ENCODE data around the gene PRDX6. TPM values are rescaled to one million over a fixed set of nuclear protein-coding genes. Genes with fewer than 3 reads are reported as not detected.

Gene PRDX6
- total and polyA plus RNA-seq, 2 donors (not counting 1 experiment from before 2014, with no cell fraction given) = 51.6 to 85.2 TPM

GRCh38 chr1:173505391-173505790 lies 28.3 kb downstream of the PRDX6 start:
- no peaks in the 10 kb centered on the region for H3K36me3 ChIP-seq (replicated peaks in 1 of 2; ENCODE audit: control extremely low read depth in 1 of 2, control insufficient read depth in 1 of 2, extremely low read depth in 1 of 2, insufficient read depth in 2 of 2, low read length in 1 of 2)
- Mint-ChIP-seq H3K27ac (no peak overlapping the region), H3K4me1 (no peaks in the 10 kb centered on the region), H3K27me3 (no peaks in the 10 kb centered on the region), H3K9me3 (ENCODE audit: insufficient read depth) (no peaks in the 10 kb centered on the region), H3K4me3 (no peak overlapping the region)
- TF ChIP-seq EZH2 (IDR thresholded peaks at IDR 0.05; ENCODE audit: borderline replicate concordance, insufficient read depth, low read depth, low read length, poor library complexity, severe bottlenecking) (no peak), CTCF (IDR thresholded peaks at IDR 0.05) (no peak)
- CTCF ChIA-PET = interaction anchor here (0.8 kb wide), 1 partner anchor 76 kb away, joined by 3 read pairs; no protein-coding TSS in a partner anchor
- H3K4me2 ChIP-seq (replicated peaks; ENCODE audit: low read depth, low read length, poor library complexity, severe bottlenecking) = no peak overlapping the region
- H3K27me3 ChIP-seq (replicated peaks in 1 of 4; ENCODE audit: control extremely low read depth in 1 of 4, control insufficient read depth in 3 of 4, insufficient read depth in 4 of 4, low read length in 3 of 4) = no peaks in the 10 kb centered on the region
- intact Hi-C loops (cut with micrococcal nuclease) = no loop called here
- H3K4me3 ChIP-seq (ENCODE audit: control extremely low read depth in 1 of 5, extremely low read depth in 1 of 5, insufficient read depth in 1 of 5, low read depth in 2 of 5, low read length in 4 of 5) = no peak overlapping the region
- no peaks in the 10 kb centered on the region for H4K20me1 ChIP-seq (ENCODE audit: control insufficient read depth, insufficient read depth, low read length, poor library complexity, severe bottlenecking)
- POLR2A ChIA-PET = no interaction called here
- DNase-seq = no peak
- H3K9ac ChIP-seq (ENCODE audit: low read length) = no peak overlapping the region
- no peak overlapping the region for H3K27ac ChIP-seq (ENCODE audit: low read length in 2 of 2)
- H3K79me2 ChIP-seq (ENCODE audit: control insufficient read depth, insufficient read depth, low read length) = no peaks in the 10 kb centered on the region
- no peak overlapping the region for H2AFZ ChIP-seq (ENCODE audit: insufficient read depth, low read depth, low read length, poor library complexity, severe bottlenecking)
- no peak for ATAC-seq (ENCODE audit: low read depth)
- H3K9me3 ChIP-seq (ENCODE audit: control extremely low read depth in 1 of 3, control insufficient read depth in 2 of 3, insufficient read depth in 1 of 3, low read length in 2 of 3) = no peaks in the 10 kb centered on the region
- H3K4me1 ChIP-seq (ENCODE audit: control insufficient read depth in 2 of 2, insufficient read depth in 2 of 2, low read length in 2 of 2) = no peaks in the 10 kb centered on the region

GRCh38 chr1:173506437-173506836 lies 29.3 kb downstream of the PRDX6 start:
- CTCF ChIA-PET = interaction anchor here (0.6 to 0.8 kb wide), 2 partner anchors 77 to 1818 kb away, joined by 3 read pairs; no protein-coding TSS in a partner anchor
- H3K36me3 ChIP-seq (replicated peaks in 1 of 2; ENCODE audit: control extremely low read depth in 1 of 2, control insufficient read depth in 1 of 2, extremely low read depth in 1 of 2, insufficient read depth in 2 of 2, low read length in 1 of 2) = no peaks in the 10 kb centered on the region
- ATAC-seq (ENCODE audit: low read depth) (no peak), DNase-seq (no peak)
- no peak overlapping the region for H3K4me2 ChIP-seq (replicated peaks; ENCODE audit: low read depth, low read length, poor library complexity, severe bottlenecking)
- Mint-ChIP-seq H3K4me1 (no peaks in the 10 kb centered on the region), H3K27me3 (no peaks in the 10 kb centered on the region), H3K4me3 (no peak overlapping the region), H3K27ac (no peak overlapping the region), H3K9me3 (ENCODE audit: insufficient read depth) (no peaks in the 10 kb centered on the region)
- POLR2A ChIA-PET = no interaction called here
- no peaks in the 10 kb centered on the region for H3K9me3 ChIP-seq (ENCODE audit: control extremely low read depth in 1 of 3, control insufficient read depth in 2 of 3, insufficient read depth in 1 of 3, low read length in 2 of 3)
- H3K9ac ChIP-seq (ENCODE audit: low read length) = no peak overlapping the region
- TF ChIP-seq EZH2 (IDR thresholded peaks at IDR 0.05; ENCODE audit: borderline replicate concordance, insufficient read depth, low read depth, low read length, poor library complexity, severe bottlenecking) = no peak
- no peak for TF ChIP-seq CTCF (IDR thresholded peaks at IDR 0.05)
- H3K79me2 ChIP-seq (ENCODE audit: control insufficient read depth, insufficient read depth, low read length) = no peaks in the 10 kb centered on the region
- no peak overlapping the region for H3K4me3 ChIP-seq (ENCODE audit: control extremely low read depth in 1 of 5, extremely low read depth in 1 of 5, insufficient read depth in 1 of 5, low read depth in 2 of 5, low read length in 4 of 5)
- no peaks in the 10 kb centered on the region for H3K4me1 ChIP-seq (ENCODE audit: control insufficient read depth in 2 of 2, insufficient read depth in 2 of 2, low read length in 2 of 2)
- intact Hi-C loops (cut with micrococcal nuclease) = no loop called here
- H3K27me3 ChIP-seq (replicated peaks in 1 of 4; ENCODE audit: control extremely low read depth in 1 of 4, control insufficient read depth in 3 of 4, insufficient read depth in 4 of 4, low read length in 3 of 4) = no peaks in the 10 kb centered on the region
- no peak overlapping the region for H2AFZ ChIP-seq (ENCODE audit: insufficient read depth, low read depth, low read length, poor library complexity, severe bottlenecking)
- WGBS (ENCODE audit: insufficient coverage) = 100% methylated on average over 4 of the region's 6 CpGs
- H3K27ac ChIP-seq (ENCODE audit: low read length in 2 of 2) = no peak overlapping the region
- H4K20me1 ChIP-seq (ENCODE audit: control insufficient read depth, insufficient read depth, low read length, poor library complexity, severe bottlenecking) = no peaks in the 10 kb centered on the region
